ENCODE results near the gene KRT82.
"Not testable (repeated sequence)": the region's sequence is repeated elsewhere in the genome, so short reads cannot be mapped to it uniquely, and the experiment has no call there.

The KRT82 gene

DNA sequence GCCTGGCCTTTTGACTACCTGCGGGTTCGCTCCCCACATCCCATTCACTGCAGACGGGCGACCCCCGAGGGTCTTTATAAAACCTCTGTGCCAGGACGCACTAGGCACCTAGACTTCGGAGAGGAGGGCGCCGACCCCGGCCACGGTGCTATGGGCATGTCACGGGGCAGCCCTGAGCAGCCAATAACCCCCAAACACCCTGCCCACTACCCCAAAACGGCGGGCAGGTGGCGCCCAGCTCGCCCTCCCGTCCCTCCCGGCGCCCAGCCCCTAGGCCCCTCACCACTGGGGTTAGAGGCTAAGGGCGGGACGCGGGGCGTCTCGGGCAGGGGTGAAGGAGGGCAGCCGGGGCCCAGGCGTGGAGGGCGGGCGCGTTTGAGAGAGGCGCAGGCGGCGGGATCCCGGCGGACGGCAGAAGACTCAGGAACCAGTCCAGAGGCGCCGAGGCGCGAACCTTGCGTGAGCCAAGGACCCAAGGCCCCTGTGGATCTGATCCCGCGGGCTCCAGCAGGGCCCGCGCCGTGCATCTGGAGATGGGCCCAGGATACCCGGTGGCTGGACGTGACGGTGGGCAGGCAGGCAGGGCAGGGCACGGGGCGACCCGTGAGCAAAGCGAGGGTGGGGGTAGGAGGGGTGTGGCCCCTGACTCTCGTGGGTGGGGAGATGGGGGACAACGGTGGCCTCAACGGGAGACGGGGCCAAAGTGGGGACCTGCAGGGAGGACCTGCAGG is 49.9 kb downstream of the KRT82 start:
- in situ Hi-C loops (cut with HindIII; ENCODE audit: low pct_unique_long_range_greater_than_20kb, low sequenced_read_pairs) = no loop called here
- no peak for DNase-seq (ENCODE audit: low read depth in 1 of 2, low spot score in 1 of 2)
- no peak for TF ChIP-seq JUND (IDR thresholded peaks at IDR 0.05; ENCODE audit: low read depth)

DNA sequence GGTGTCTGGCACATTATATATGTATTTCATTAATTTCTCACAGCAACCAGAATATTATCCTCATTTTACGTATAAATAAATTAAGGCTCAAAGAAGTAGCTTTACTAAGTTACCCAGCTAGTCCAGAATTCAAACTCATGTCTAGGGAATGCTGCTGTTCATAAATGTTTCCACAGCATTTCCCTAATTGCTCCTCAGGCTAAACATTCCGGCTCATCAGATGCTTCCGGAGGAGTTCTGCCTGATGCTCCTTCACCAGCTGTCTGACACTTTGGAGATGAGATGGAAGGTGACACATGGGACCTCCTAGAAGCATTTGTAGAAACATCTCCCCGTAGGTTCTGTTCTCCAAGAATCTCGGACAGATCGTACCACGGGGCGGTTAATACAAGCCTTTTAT is 51.0 kb downstream of the KRT82 start:
- no peak for TF ChIP-seq JUND (IDR thresholded peaks at IDR 0.05; ENCODE audit: low read depth)
- DNase-seq (ENCODE audit: low read depth in 1 of 2, low spot score in 1 of 2) = no peak
- in situ Hi-C loops (cut with HindIII; ENCODE audit: low pct_unique_long_range_greater_than_20kb, low sequenced_read_pairs) = no loop called here

DNA sequence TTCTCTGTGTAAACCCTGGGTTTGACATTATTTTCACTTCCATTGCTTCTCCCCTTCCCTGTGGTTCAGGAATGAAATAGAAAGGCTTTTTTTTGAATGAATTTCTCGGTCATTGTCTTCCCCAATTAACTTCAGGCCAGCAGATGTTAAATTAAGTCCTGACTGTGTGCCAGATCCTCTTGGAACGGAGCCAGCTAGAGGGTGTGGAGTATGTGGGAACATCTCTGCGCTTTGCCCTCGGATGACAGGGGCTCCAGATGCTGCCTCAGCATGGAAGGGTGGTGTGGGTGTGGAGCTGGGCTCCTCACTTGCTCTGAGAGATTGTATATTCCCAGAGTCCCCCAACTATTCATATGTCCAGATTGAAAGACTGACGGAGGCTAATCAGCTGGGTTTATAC is 51.9 kb downstream of the KRT82 start:
- in situ Hi-C loops (cut with HindIII; ENCODE audit: low pct_unique_long_range_greater_than_20kb, low sequenced_read_pairs) = no loop called here
- DNase-seq (ENCODE audit: low read depth in 1 of 2, low spot score in 1 of 2) = no peak
- TF ChIP-seq JUND (IDR thresholded peaks at IDR 0.05; ENCODE audit: low read depth) = no peak

DNA sequence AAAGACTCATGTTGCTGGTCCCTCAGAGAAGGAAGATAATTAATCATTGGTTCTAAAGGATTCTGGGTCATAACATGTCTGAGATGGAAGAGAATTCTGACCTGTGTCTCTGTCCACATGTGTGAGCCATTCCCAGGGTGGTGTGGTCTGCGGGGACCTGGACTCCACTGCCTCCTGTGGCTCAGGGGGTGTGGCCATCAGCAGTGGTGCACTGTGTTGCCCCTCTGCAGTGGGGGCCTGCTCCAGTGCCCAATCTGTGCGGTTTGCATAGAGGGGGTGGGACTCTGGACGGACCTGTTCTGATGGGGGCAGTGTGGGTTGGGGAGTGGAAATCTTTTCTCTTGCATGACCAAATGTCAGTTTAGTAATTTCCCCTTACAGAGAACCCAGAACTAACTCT is 52.4 kb downstream of the KRT82 start:
- no peak for DNase-seq (ENCODE audit: low read depth in 1 of 2, low spot score in 1 of 2)
- no peak for TF ChIP-seq JUND (IDR thresholded peaks at IDR 0.05; ENCODE audit: low read depth)
- in situ Hi-C loops (cut with HindIII; ENCODE audit: low pct_unique_long_range_greater_than_20kb, low sequenced_read_pairs) = no loop called here

DNA sequence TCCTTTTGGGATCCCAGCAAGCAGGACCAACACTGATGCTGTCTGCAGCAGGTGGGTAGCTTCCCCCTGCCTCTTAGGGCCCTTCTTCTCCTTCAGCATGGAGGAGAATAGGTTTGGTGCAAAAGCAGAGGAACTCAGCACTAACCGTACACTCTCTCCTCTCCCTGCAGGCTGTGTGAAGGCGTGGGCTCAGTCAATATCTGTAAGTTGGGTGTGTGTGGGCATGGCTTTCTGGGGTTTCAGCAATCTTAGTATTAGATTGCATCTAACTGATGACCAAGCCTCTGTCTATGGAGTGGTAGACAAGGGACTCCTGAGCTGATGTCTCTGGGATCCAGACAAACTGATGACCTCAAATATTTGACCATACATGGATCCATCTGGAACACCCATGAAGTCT is 53.2 kb downstream of the KRT82 start:
- no peak for TF ChIP-seq JUND (IDR thresholded peaks at IDR 0.05; ENCODE audit: low read depth)
- in situ Hi-C loops (cut with HindIII; ENCODE audit: low pct_unique_long_range_greater_than_20kb, low sequenced_read_pairs) = no loop called here
- no peak for DNase-seq (ENCODE audit: low read depth in 1 of 2, low spot score in 1 of 2)

DNA sequence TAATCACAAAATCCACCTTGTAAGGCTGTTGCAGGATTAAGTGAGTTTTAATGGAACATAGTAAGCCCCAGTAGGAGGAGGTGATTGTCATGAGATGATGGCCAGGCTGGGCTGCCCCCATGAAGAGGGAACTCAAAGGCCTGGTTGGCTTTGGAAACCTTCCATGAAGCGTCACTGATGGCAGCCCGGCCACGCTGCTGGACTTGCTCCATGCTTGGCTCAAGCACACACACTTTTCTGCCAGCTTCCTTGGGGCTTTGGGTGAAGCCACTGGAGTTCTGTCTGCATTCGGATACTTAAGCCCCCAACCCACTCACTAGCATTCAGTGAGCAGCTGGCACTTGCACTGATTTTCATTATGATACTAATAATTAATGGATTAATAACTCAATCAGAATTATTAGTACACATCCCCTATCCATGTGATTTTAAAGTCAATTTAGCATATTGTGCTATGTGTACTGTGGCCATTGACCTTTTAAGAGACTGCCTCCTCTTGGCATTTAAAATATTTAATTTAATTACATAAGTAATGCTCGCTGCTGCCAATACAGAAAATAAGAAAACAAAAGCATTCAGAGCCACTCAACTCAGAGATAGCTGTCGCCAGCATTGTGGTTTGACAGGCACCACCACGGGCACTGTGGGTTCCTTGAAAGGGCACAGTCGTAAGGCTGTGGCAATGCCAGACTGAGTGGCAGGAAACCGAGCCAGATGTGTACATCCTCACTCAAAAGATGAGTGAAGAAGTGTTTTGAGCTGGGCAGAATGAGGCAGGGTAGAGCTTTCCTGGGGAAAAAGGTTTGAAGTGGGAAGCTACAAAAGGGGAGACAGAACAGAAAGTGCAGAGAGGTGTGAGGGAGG is 54.7 kb downstream of the KRT82 start:
- in situ Hi-C loops (cut with HindIII; ENCODE audit: low pct_unique_long_range_greater_than_20kb, low sequenced_read_pairs) = no loop called here
- peak in 1 of 2 experiments; percentile 33 for DNase-seq (ENCODE audit: low read depth in 1 of 2, low spot score in 1 of 2)
- no peak for TF ChIP-seq JUND (IDR thresholded peaks at IDR 0.05; ENCODE audit: low read depth)

DNA sequence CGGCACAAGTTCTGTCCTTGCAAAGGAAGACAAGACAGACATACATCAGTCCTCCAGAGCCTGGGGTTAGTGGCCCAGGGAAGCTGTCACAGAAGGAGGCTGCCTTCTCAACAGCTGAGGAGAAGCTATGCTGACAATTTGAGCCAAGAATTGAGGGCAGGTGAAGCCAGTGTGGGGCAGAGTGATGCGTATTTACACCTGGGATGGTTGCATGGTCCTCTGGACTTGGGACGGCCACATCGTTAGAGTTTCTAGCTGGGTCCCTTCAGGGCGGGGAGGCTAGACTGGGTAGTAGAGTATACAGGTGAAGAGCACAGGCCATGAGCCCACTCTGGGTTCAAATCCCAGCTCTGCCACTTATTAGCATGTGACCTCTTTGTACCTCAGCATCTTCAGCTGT is 55.3 kb downstream of the KRT82 start:
- in situ Hi-C loops (cut with HindIII; ENCODE audit: low pct_unique_long_range_greater_than_20kb, low sequenced_read_pairs) = no loop called here
- no peak for DNase-seq (ENCODE audit: low read depth in 1 of 2, low spot score in 1 of 2)
- no peak for TF ChIP-seq JUND (IDR thresholded peaks at IDR 0.05; ENCODE audit: low read depth)

DNA sequence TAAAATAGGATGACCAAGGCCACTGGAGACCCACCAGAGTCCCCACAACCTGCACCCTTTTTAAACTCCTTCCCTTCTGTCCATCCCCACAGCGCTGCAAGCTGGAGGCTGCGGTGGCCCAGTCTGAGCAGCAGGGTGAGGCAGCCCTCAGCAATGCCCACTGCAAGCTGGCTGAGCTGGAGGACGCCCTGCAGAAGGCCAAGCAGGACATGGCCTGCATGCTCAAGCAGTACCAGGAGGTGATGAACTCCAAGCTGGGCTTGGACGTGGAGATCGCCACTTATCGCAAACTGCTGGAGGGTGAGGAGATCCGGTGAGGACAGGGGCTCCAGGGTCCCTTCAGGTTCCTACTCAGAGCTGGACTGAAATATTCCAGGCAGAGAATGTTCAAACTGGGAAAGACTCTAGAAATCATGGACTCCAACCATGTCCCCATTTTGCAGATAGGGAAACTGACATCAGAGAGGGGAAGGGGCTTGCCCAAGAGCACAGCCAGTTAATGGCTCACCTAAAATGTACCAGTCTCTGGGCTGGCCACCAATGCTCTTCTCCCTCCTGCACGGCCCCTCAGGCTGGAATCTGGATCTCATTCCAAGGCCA is 56.0 kb downstream of the KRT82 start:
- in situ Hi-C loops (cut with HindIII; ENCODE audit: low pct_unique_long_range_greater_than_20kb, low sequenced_read_pairs) = no loop called here
- no peak for TF ChIP-seq JUND (IDR thresholded peaks at IDR 0.05; ENCODE audit: low read depth)
- no peak for DNase-seq (ENCODE audit: low read depth in 1 of 2, low spot score in 1 of 2)

DNA sequence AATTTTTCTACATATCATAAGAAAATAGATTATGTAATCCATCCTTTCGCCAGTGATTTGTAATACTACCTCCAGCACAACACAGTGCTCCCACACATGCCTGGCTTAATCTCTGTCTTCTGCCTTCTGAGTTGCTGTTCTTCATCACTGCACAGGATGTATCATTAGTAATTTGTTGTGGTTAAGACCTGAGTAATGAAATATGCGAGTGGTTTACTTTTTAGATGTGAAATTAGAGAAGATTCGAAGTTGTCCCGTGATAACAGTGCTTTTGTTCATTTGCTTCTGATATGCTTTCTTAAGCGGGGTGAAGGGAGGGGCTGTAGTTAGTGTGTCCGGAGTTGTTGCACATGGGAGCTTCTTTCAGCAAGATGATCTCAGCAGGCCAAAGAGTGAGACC is 56.9 kb downstream of the KRT82 start:
- in situ Hi-C loops (cut with HindIII; ENCODE audit: low pct_unique_long_range_greater_than_20kb, low sequenced_read_pairs) = no loop called here
- DNase-seq (ENCODE audit: low read depth in 1 of 2, low spot score in 1 of 2) = no peak
- TF ChIP-seq JUND (IDR thresholded peaks at IDR 0.05; ENCODE audit: low read depth) = no peak

DNA sequence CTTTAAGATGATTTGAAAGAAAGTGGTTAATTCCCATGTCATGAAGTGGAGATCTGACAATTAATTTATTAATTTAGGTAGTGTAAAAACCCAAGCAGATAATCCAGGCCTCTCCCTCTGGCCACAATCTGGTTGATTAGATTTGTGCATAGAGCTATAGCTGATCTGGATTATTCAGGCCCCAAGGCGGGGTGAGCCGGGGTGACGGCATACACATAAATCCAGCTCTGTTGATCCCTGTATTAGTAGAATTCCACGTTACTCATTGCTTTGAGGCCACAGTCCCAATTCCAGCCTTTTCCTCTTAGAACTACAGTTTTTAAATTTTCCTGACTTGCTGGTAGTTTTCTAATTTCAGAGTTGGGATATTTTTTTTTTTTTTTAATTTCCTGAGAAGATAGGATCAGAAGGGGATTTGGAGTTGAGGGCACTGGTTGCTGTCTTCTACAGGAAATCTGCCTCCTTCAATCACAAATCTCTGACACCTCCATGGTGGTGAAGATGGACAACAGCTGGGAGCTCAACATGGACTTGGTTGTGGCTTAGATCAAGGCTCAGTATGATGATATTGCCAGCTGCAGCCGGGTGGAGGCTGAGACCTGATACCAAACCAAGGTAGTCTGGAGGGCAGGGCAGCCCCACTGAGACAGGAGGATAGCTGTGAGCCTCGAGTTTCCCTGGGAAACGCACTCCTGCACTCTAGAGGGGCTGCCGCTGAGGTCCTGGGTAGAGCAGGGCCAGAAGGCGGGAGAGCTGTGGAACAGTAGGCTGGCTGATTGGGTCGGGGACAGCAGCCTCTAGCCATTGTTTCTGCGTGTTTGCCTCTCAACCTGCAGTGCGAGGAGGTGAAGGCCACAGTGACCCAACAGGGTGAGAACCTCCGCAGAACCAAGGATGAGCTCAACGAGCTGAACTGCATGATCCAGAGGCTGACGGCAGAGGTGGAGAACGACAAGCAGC is 58.3 kb downstream of the KRT82 start:
- no peak for TF ChIP-seq JUND (IDR thresholded peaks at IDR 0.05; ENCODE audit: low read depth)
- in situ Hi-C loops (cut with HindIII; ENCODE audit: low pct_unique_long_range_greater_than_20kb, low sequenced_read_pairs) = no loop called here
- no peak for DNase-seq (ENCODE audit: low read depth in 1 of 2, low spot score in 1 of 2)

DNA sequence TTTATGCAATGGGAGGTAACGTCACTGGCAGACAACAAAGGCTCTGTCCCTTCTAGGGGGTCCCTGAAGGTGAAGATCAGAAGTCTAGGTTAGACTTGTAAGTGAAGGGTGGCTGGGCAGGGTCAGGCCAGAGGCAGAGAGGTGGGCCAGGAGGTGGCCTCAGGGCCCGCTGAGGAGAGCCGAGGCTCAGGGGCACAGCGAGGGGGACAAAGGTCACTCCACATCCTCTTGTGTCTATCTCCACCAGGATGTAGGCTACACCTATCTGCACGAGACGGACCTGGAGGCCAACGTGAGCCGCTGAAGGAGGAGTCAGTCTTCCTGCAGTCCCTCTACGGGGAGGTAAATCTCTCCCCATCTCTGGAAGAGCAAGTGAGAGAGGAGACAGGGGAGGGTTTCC is 59.1 kb downstream of the KRT82 start:
- in situ Hi-C loops (cut with HindIII; ENCODE audit: low pct_unique_long_range_greater_than_20kb, low sequenced_read_pairs) = no loop called here
- no peak for DNase-seq (ENCODE audit: low read depth in 1 of 2, low spot score in 1 of 2)
- TF ChIP-seq JUND (IDR thresholded peaks at IDR 0.05; ENCODE audit: low read depth) = no peak

DNA sequence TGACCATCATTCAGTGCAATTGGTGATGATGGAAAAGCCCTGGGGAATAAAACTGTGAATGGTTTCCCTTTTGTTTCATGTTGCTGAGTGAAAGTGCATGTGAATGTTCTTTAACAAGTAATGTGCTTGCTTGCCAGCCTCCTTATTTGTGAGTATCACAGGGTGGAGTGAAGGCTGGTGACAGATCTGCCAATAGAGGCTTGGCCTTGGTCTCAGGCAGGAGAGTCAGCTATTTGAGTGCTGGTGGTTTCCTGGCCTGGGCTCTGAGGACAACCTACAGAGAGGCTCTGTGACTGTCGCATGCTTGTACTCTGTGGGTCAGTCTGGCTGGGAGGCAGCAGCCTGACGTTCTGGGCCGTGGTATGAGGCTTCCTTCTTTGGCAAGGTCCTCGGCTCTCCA is 59.5 kb downstream of the KRT82 start:
- DNase-seq (ENCODE audit: low read depth in 1 of 2, low spot score in 1 of 2) = no peak
- in situ Hi-C loops (cut with HindIII; ENCODE audit: low pct_unique_long_range_greater_than_20kb, low sequenced_read_pairs) = no loop called here
- no peak for TF ChIP-seq JUND (IDR thresholded peaks at IDR 0.05; ENCODE audit: low read depth)

DNA sequence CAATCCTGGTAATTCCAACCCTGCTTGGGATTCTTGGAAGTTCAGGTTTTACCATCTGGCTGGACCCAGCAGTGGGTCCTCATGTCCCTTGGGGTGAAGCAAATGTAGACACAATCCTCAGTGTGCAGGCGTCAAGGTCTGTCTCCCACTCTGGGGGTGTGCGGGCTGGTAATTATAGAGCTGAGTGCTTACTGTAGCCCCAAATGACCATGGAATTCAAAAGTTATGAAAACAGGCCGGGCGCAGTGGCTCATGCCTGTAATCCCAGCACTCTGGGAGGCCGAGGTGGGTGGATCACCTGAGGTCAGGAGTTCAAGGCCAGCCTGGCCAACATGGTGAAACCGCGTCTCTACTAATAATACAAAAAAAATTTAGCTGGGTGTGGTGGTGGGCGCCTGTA is 61.1 kb downstream of the KRT82 start:
- DNase-seq (ENCODE audit: low read depth in 1 of 2, low spot score in 1 of 2); in situ Hi-C loops (cut with HindIII; ENCODE audit: low pct_unique_long_range_greater_than_20kb, low sequenced_read_pairs): not testable (repeated sequence)
